Measurements from ENCODE around the gene TMEM145. TPM values are rescaled to one million over a fixed set of nuclear protein-coding genes. Genes with fewer than 3 reads are reported as not detected.

Gene TMEM145
- total RNA-seq, 4 donors from 2014 or later = not detected

DNA sequence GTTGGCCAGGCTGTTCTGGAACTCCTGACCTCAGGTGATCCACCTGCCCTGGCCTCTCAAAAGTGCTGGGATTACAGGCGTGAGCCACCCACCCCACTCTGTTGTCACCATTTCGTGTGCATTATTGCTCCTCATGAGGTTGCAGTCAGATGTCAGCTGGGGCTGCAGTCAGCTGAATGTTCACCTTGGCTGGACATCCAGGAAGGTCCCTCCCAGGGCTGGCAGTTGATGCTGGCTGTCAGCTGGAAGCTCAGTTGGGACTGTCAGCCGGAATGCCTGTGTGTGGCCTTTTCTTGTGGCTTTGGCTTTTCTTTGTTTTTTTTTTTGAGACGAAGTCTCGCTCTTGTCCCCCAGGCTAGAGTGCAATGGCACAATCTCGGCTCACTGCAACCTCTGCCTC lies 18.9 kb downstream of the TMEM145 start:
- WGBS = 82% methylated on average over 6 of the region's 6 CpGs
- no peak overlapping the region for H3K4me3 ChIP-seq
- intact Hi-C loops (cut with DNase I) = no loop called here
- no peak for DNase-seq (ENCODE audit: extremely low spot score)
- H3K27me3 ChIP-seq = no peaks in the 10 kb centered on the region
- peaks cover 9 to 23% (median 13%) of the 10 kb centered on the region in 4 donors for H3K4me1 ChIP-seq
- H3K9me3 ChIP-seq = no peaks in the 10 kb centered on the region
- TF ChIP-seq EP300 (IDR thresholded peaks at IDR 0.05) (no peak), POLR2A (IDR thresholded peaks at IDR 0.05; ENCODE audit: low read depth) (no peak), CTCF (IDR thresholded peaks at IDR 0.05) (no peak), POLR2AphosphoS5 (IDR thresholded peaks at IDR 0.05) (no peak)
- H3K27ac ChIP-seq (replicated peaks in 1 of 4) = no peak overlapping the region
- peaks cover 10 to 39% (median 34%) of the 10 kb centered on the region in 4 donors for H3K36me3 ChIP-seq

DNA sequence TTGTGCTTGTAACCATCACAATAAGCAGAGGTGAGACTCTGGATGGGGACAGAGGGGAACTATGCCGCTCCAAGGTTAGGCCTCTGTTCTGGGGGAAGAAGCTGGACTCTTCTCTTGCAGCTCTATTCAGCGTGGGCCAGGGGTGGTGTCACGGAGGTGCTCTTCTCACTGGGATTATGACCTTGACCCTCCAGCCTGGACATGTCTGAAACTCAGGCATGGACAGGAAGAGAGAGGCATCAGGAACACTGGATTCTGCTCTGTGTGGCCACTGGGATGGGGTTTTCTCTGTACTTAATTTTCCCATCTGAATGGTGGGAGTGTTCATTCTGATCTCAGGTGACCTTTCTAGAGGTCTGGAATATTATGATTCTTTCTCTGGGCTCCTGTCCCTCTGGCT lies 19.9 kb downstream of the TMEM145 start:
- no peaks in the 10 kb centered on the region for H3K9me3 ChIP-seq
- intact Hi-C loops (cut with DNase I) = no loop called here
- H3K4me3 ChIP-seq = no peak overlapping the region
- no peak overlapping the region for H3K27ac ChIP-seq (replicated peaks in 1 of 4)
- H3K4me1 ChIP-seq = peaks cover 2 to 14% (median 4%) of the 10 kb centered on the region in 4 donors
- TF ChIP-seq POLR2A (IDR thresholded peaks at IDR 0.05; ENCODE audit: low read depth) (no peak), EP300 (IDR thresholded peaks at IDR 0.05) (no peak), CTCF (IDR thresholded peaks at IDR 0.05) (no peak), POLR2AphosphoS5 (IDR thresholded peaks at IDR 0.05) (no peak)
- DNase-seq (ENCODE audit: extremely low spot score) = no peak
- peaks cover 11 to 48% (median 42%) of the 10 kb centered on the region in 4 donors for H3K36me3 ChIP-seq
- WGBS = 100% methylated on average over 2 of the region's 3 CpGs
- no peaks in the 10 kb centered on the region for H3K27me3 ChIP-seq

GRCh38 chr19:42333975-42334696 lies 21.0 kb downstream of the TMEM145 start:
- Histone ChIP-seq H3K4me3 (no peak overlapping the region), H3K27ac (replicated peaks in 1 of 4) (no peak overlapping the region), H3K9me3 (no peaks in the 10 kb centered on the region), H3K4me1 (peaks cover 0 to 10% (median 0%) of the 10 kb centered on the region in 4 donors), H3K27me3 (no peaks in the 10 kb centered on the region), H3K36me3 (peaks cover 11 to 53% (median 47%) of the 10 kb centered on the region in 4 donors)
- intact Hi-C loops (cut with DNase I) = no loop called here
- no peak for DNase-seq (ENCODE audit: extremely low spot score)
- WGBS = 89% methylated on average over 19 of the region's 21 CpGs
- no peak for TF ChIP-seq CTCF (IDR thresholded peaks at IDR 0.05)
- TF ChIP-seq EP300 (IDR thresholded peaks at IDR 0.05) = no peak
- TF ChIP-seq POLR2AphosphoS5 (IDR thresholded peaks at IDR 0.05) = no peak

GRCh38 chr19:42334697-42335373 lies 21.7 kb downstream of the TMEM145 start:
- no peaks in the 10 kb centered on the region for H3K27me3 ChIP-seq
- intact Hi-C loops (cut with DNase I) = no loop called here
- peaks cover 11 to 60% (median 52%) of the 10 kb centered on the region in 4 donors for H3K36me3 ChIP-seq
- H3K27ac ChIP-seq (replicated peaks in 1 of 4) = no peak overlapping the region
- WGBS = 87% methylated on average over 10 of the region's 13 CpGs
- peaks cover 0 to 10% (median 0%) of the 10 kb centered on the region in 4 donors for H3K4me1 ChIP-seq
- no peak for DNase-seq (ENCODE audit: extremely low spot score)
- no peak overlapping the region for H3K4me3 ChIP-seq
- H3K9me3 ChIP-seq = no peaks in the 10 kb centered on the region
- TF ChIP-seq POLR2AphosphoS5 (IDR thresholded peaks at IDR 0.05) (no peak), POLR2A (IDR thresholded peaks at IDR 0.05; ENCODE audit: low read depth) (no peak), CTCF (IDR thresholded peaks at IDR 0.05) (no peak), EP300 (IDR thresholded peaks at IDR 0.05) (no peak)

Data from esophagus muscularis mucosa (tissue), 4 donors.